NT2/D1 (cell line): Measurements from ENCODE around the gene SEPTIN11.
"Not testable (repeated sequence)": the region's sequence is repeated elsewhere in the genome, so short reads cannot be mapped to it uniquely, and the experiment has no call there.

Source experiments
- DNase-seq: peaks from one replicate; pipeline ENCODE4 v3.0.0-alpha.2; 2011; ENCODE audit warnings: low read depth, low spot score
- H3K27me3 ChIP-seq: 2 replicates; pipeline ENCODE4 v1.6.0; 2011; ENCODE audit warnings: mild to moderate bottlenecking; ENCODE audit not compliant: insufficient read length, insufficient read depth
- H3K36me3 ChIP-seq: 2 replicates; pipeline ENCODE4 v1.6.1; 2011; ENCODE audit warnings: mild to moderate bottlenecking, low read length, mixed read lengths; ENCODE audit not compliant: insufficient read depth, insufficient read length
- H3K4me1 ChIP-seq: 2 replicates; pipeline ENCODE4 v1.5.1; 2011; ENCODE audit not compliant: insufficient read depth, insufficient read length
- H3K4me3 ChIP-seq: 2 replicates; pipeline ENCODE4 v1.5.1; 2011; ENCODE audit warnings: low read depth; ENCODE audit not compliant: insufficient read length
- H3K9ac ChIP-seq: 2 replicates; pipeline ENCODE4 v1.6.0; 2011; ENCODE audit warnings: low read depth; ENCODE audit not compliant: insufficient read length
- H3K9me3 ChIP-seq: 2 replicates; pipeline ENCODE4 v1.5.1; 2011; ENCODE audit warnings: mild to moderate bottlenecking, low read length; ENCODE audit not compliant: insufficient read depth
- SUZ12 ChIP-seq: IDR thresholded peaks from 2 replicates; pipeline ENCODE4 v1.6.1; 2011; ENCODE audit not compliant: insufficient read length, insufficient read depth; ENCODE audit errors: extremely low read depth
- YY1 ChIP-seq: IDR thresholded peaks from 2 replicates; pipeline ENCODE4 v1.6.1; 2011; ENCODE audit not compliant: insufficient read length, insufficient read depth
- ZNF274 ChIP-seq: IDR thresholded peaks from 2 replicates; pipeline ENCODE4 v1.6.1; 2011; ENCODE audit warnings: mild to moderate bottlenecking, low read depth, low read length

The SEPTIN11 gene

GRCh38 chr4:76962406-76963130 lies 13.0 kb downstream of the SEPTIN11 start:
- Histone ChIP-seq H3K4me1 (no peaks in the 10 kb centered on the region), H3K9me3 (no peaks in the 10 kb centered on the region), H3K36me3 (peaks cover 28% of the 10 kb centered on the region), H3K4me3 (no peak overlapping the region), H3K27me3 (no peaks in the 10 kb centered on the region), H3K9ac (no peak overlapping the region)
- no peak for DNase-seq
- no peak for TF ChIP-seq YY1
- TF ChIP-seq ZNF274, result no peak
- TF ChIP-seq SUZ12, result no peak

DNA sequence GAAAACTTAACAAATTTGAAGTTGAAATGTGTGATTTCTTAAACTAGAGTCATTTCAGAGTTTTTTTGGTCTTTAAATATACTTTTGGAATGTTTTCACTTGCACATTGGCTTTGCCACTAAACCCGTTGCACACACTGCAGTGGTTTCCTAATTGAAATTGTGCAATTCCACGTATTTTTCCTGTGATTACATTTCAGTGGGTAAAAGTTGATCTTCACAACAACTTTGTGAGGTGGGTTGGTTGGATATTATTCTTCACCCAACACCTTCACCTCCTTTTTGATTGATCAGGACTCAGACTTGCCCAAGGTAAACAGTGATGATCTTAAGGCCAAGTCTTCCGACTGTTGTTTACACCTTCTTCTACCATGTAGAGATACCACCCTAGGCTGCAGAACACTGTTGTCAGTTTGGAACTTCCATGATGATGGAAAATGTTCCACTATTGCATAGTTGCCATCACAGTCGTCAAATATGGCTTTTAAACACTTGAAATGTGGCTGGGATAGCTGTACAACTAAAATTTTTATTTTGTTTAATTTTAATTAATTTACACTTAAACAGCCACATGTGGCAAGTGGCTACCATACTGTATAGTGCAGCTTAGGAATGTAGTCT lies 13.7 kb downstream of the SEPTIN11 start:
- TF ChIP-seq SUZ12 (no peak), YY1 (no peak), ZNF274 (no peak)
- Histone ChIP-seq H3K9me3 (no peaks in the 10 kb centered on the region), H3K36me3 (peaks cover 26% of the 10 kb centered on the region), H3K4me3 (no peak overlapping the region), H3K4me1 (no peaks in the 10 kb centered on the region), H3K9ac (no peak overlapping the region), H3K27me3 (no peaks in the 10 kb centered on the region)
- no peak for DNase-seq

DNA sequence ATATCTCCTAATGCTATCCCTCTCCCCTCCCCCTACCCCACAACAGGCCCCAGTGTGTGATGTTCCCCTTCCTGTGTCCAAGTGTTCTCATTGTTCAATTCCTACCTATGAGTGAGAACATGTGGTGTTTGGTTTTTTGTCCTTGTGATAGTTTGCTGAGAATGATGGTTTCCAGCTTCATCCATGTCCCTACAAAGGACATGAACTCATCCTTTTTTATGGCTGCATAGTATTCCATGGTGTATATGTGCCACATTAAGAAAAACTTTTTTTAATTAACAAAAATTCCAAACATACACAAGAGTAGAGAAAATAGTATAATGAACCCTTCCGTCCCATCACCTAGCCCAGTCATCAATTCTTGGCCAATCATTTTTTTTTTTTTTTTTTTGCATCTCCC lies 14.4 kb downstream of the SEPTIN11 start:
- H3K9me3 ChIP-seq, H3K4me1 ChIP-seq, H3K9ac ChIP-seq, DNase-seq, H3K27me3 ChIP-seq, H3K4me3 ChIP-seq: not testable (repeated sequence)
- H3K36me3 ChIP-seq, result peaks cover 24% of the 10 kb centered on the region

DNA sequence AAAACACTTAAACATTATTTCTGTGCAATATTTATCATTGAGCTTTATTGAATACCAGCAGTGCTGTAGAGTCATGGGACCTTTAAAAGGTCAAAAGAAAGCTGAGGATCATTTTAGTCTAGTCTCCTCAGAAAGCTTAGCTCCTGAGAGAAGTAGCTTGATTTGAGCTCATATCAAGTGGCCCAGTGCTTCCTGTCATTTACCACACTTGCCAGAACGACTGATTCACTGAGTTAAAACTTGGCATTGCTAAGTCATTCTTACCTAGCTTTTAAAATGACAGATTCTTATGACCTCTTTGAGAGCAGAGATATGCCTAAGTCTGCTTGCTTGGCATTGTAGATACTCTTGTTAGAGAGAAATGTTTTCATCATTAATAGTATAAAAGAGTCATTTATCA lies 15.2 kb downstream of the SEPTIN11 start:
- TF ChIP-seq SUZ12, result no peak
- no peak for TF ChIP-seq YY1
- no peak for TF ChIP-seq ZNF274
- Histone ChIP-seq H3K27me3 (no peaks in the 10 kb centered on the region), H3K9me3 (no peaks in the 10 kb centered on the region), H3K36me3 (peaks cover 20% of the 10 kb centered on the region), H3K9ac (no peak overlapping the region), H3K4me1 (no peaks in the 10 kb centered on the region), H3K4me3 (no peak overlapping the region)
- no peak for DNase-seq

GRCh38 chr4:76965866-76966579 lies 16.5 kb downstream of the SEPTIN11 start:
- H3K4me3 ChIP-seq, result no peak overlapping the region

GRCh38 chr4:76968937-76969336 lies 19.4 kb downstream of the SEPTIN11 start:
- Histone ChIP-seq H3K4me1 (no peaks in the 10 kb centered on the region), H3K27me3 (no peaks in the 10 kb centered on the region), H3K36me3 (peaks cover 15% of the 10 kb centered on the region), H3K9ac (no peak overlapping the region), H3K9me3 (no peaks in the 10 kb centered on the region), H3K4me3 (no peak overlapping the region)
- TF ChIP-seq SUZ12 (no peak), ZNF274 (no peak), YY1 (no peak)
- no peak for DNase-seq

More at GRCh38 chr4:76965866-76966579, 16.5 kb downstream of the SEPTIN11 start:
- no peak for DNase-seq
- no peak overlapping the region for H3K9ac ChIP-seq
- H3K36me3 ChIP-seq, result peaks cover 9% of the 10 kb centered on the region
- no peaks in the 10 kb centered on the region for H3K27me3 ChIP-seq
- H3K4me1 ChIP-seq, result no peaks in the 10 kb centered on the region
- TF ChIP-seq ZNF274 (no peak), YY1 (no peak), SUZ12 (no peak)
- no peaks in the 10 kb centered on the region for H3K9me3 ChIP-seq

- no peaks in the 10 kb centered on the region for H3K4me1 ChIP-seq
- no peak for DNase-seq
- no peak overlapping the region for H3K4me3 ChIP-seq
- peaks cover 20% of the 10 kb centered on the region for H3K36me3 ChIP-seq
- no peaks in the 10 kb centered on the region for H3K9me3 ChIP-seq
- no peak for TF ChIP-seq ZNF274
- TF ChIP-seq YY1, result no peak
- no peak for TF ChIP-seq SUZ12
- H3K27me3 ChIP-seq, result no peaks in the 10 kb centered on the region
- H3K9ac ChIP-seq, result no peak overlapping the region
Observed at GRCh38 chr4:76969495-76969894, 19.9 kb downstream of the SEPTIN11 start.
